Measurements from ENCODE around the gene INCENP.

- TF ChIP-seq EZH2 (IDR thresholded peaks at IDR 0.05; ENCODE audit: borderline replicate concordance, insufficient read depth, low read depth, low read length, poor library complexity, severe bottlenecking) (no peak), CTCF (IDR thresholded peaks at IDR 0.05) (no peak)
Measured at GRCh38 chr11:62201376-62201775, 77.6 kb downstream of the INCENP start.

Measured in B cell (primary cell).